Brain pericyte (primary cell): ENCODE data around the gene SLC52A3.

Experiments
- DNase-seq: peaks from one replicate; pipeline ENCODE4 v3.0.0-alpha.2; 2012; ENCODE audit warnings: low read depth, low spot score

SLC52A3 gene

DNA sequence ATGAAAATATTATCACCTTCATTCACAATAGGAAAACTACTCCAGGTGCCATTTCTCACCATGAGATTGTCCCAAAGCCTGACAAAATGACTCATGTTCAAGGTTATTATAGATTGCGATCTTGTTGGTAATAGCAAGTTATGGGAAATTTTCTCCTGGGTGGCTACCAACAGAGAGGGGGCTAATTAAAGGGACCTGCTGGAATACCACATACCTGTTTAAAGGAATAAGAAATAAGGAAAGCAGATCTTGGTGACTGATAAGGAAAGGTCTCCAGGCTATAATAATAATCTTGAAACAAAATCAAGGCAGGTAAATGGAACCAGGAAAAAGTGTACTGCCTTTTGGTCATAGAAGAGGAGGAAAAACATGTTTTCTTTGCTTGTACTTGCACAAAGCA, 1.4 kb downstream of the SLC52A3 start:
- DNase-seq: no peak

DNA sequence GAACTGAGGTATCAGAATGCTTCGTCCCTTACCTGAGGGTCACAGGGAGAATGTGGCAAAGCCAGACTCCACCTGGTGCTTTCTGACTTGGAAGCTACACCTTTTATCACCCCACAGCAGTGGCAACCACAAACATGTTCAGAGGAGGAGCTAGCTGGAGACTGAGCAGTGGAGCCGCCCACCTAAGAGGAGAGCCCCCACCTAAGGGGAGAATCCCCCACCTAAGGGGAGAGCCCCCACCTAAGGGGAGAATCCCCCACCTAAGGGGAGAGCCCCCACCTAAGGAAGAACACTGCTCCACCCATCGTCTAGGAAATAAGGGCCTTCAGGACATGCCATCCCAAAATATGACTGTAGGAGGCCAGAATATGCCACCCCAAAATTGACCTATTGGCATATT, 4.0 kb downstream of the SLC52A3 start:
- DNase-seq: no peak

DNA sequence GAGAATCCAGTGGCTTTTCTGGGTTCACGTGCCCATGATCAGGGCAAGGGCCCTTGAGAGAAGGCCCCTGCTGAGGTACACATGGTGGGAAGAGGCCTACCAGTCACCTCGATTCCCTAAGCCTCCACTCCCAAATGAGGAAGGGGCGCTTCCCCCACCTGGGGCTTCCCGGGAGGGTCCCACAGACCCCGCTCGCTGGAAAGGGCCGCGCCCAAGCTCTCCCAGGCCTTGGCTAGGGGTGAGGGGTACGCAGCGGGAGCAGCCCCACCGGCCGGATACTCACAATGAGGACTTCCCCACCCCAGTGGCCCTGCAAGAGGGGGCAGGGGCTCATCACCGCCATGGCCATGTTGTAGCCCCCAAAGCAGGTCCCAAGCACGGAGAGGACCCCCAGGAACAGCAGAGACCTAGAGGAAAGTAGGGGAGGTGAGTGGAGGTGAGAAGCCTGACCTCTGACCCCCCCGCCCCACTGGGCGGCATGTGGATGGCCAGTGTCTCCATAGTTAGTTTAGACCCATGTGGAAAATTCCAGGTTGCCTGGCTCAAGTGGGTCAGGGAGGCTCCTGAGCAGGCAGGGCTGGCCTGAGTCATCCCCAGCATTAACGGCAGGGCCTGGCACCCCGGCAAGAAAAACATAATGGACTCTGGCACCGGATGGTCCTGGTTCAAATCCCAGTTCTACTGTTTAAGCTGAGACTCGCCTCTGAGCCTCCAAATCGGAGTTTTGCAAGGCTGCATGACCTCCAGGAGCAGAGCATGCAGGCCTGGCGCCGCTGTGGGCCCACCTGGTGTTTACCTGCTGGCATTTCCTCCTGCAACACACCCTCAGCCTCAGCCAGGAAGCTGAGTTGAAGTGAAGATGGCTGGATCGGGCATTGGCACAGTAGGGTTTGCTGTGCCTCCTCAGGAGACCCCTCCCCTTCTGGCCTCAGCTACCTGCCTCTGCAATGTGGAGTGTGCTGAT, 6.6 kb downstream of the SLC52A3 start:
- no peak for DNase-seq

DNA sequence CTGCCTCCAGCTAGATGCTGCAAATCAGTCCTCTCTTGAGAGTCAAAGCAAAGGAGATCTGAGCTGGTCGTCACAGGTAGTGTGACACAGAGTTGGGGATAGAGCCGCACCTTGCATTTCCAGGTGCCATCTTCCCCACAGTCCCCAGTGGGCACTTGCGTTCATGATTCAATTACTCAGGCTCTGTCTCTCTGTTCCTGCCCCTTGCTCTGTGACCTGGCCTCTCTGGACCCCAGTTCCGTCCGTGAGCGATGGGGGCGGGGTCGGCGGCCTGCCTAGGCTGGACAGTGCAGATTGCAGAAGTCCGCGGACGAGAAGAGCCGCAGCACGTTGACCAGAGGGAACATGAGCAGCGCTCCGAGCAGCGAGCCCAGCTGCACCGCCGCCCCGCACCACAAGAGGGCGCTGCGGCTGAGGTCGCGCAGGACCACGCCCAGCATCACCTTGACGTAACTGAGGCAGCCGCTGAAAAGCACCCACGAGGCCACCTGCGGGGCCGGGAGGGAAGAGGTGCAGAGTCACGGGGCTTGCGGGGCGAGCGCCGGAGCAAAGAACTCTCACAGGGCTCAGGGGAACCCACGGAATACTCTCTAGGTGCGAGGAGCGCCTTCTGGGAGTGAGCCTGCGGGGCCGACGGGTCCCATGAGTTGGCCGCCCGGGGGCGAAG, 7.4 kb downstream of the SLC52A3 start:
- no peak for DNase-seq

DNA sequence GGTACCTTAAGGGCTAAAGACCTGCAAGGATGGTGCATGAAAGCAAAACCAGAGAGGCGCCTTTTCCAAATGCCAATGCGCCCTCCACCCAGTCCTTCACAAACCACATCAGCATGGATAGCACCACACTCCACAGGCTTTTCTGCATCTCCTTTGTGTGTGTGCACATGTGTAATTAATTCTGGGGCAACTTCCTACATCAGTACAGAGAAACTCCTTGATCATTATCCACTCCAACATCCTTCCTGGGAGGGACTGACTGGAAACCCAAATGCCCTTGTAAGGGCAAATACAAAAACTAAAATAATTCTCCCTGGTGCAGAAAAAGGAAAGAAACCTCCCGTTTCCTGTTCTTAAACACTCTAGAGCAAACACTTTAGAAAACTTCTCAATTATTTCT, 10.8 kb downstream of the SLC52A3 start:
- DNase-seq: no peak

DNA sequence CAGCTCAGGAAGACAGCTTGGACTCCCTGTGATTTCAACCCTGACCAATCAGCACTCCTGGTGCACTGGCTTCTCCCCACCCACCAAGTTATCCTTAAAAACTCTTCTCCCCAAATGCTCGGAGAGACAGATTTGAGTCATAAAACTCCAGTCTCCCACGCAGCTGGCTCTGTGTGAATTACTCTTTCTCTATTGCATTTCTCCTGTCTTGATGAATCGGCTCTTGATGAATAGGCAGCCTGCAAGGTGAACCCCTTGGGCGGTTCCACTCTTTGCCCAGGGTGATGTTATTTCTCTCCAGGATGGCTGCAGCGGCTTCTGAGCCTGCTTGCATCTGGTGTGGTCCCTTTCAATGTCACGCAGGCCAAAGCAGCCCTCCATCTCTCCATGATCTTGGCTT, 12.4 kb downstream of the SLC52A3 start:
- no peak for DNase-seq

DNA sequence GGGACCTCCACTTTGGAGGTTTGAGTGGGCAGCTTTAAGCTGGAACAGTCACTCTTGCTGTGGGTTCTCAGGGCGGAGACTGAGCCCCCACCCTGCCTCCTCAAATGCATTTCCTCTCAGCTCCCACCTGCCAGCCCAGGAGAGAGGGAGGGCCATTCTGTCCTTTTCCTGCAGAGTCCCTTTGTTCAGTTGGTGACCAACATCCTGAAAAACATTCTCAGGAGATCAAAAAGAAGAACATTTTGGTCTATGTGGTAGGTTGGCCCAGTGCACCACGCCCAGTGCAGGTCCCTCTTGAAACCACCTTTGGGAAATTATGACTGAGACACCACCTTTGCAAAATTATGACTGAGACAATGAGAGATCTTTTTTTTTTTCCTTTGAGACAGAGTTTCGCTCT, 13.4 kb downstream of the SLC52A3 start:
- DNase-seq: no peak

DNA sequence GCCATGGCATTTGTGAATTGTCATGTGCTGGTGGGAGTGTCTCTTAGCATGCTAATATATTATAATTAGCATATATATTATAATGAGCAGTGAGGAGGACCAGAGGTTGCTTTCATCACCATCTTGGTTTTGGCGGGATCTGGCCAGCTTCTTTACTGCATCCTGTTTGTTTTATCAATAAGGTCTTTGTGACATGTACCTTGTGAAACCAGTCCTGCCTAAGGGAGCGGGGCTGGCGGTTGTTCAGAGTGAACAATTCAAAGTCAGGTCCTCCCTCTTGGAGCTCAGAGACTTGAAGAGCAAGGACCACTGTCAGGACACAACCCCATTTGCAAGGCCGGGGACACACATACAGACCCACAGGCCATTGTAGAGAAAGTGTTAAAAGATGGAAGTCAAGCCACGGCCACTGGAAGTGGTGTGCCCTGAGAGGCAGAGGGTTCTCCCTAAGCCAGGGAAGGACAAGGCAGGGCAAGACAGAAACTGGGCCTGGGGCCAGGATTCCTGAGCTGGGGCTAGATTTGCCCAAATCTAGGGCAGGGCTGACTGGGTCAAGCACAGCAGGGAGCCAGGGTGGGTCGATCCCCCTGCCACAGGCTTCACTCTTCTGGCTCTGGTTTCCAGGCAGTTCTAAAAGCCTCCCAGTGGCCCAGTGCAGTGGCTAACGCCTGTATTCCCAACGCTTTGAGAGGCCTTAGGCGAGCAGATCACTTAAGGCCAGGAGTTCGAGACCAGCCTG, 14.2 kb downstream of the SLC52A3 start:
- no peak for DNase-seq

DNA sequence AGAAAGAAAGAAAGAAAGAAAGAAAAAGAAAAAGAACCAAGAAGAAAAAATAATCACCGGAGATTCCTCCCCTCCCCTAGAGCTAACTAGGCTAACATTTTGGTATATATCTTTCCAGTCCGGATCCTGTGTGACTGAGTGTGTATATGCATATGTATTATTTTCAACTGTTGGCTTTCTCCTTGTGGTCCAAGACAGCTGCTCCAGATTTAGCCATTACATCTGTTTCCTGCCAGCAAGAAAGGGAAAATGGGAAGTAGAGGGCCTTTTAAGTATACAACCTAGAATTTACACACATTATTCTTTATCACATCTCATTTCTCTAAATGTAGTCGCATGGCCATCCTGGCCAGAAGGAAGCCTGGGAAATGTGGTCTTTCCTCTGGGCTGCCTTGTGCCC, 15.2 kb downstream of the SLC52A3 start:
- no peak for DNase-seq

DNA sequence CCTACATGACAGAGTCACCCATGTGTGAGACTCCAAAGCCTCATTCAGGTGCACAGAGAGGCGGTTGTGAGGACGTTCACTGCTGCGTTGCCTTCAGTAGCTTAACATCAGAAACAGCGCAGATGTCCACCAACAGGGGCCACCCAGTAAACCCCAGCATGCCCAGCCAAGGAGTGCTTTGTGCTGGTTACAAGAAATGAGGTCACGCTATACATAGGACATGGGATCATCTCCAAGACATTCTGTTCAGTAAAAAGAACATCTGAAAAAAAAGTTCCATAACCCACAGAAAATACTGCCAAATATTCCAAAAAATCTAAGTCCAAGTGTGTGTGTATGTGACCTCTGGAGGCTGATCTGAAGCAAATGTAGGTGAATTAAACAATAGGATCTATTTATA, 16.0 kb downstream of the SLC52A3 start:
- no peak for DNase-seq

DNA sequence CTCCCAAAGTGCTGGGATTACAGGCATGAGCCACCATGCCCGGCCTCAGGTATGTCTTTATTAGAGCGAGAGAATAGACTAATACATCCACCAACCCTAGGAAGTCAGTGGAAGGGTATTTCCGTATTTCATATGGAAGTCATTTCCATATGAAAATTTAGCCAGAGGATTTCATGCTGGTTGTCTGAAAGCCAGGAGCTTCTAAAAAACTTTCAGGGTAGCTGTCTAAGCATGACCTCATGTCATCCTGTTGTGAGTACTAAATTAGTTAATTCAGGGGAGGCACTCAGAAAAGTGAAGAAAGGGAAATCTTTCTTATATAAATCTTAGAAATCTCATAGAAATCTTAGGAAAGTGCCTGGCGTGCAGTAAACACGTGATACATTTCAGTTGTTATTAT, 16.5 kb downstream of the SLC52A3 start:
- no peak for DNase-seq

DNA sequence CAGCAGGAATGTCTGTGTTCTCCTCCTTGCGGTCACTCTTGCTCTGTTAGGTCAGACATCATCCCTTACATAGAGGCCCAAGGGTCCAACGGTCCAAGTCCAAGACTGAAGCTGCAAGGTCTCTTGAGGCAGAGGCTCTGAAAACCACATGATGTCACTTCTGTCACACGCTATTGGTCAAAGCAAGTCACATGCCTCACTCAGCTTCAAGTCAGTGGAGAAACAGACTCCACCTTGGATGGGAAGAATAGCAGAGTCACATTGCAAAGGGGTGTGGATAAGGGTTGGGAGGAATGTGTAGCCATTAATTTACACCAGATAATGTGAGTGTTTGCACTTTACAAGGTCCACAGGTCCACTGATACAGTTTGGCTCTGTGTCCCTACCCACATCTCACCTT, 17.5 kb downstream of the SLC52A3 start:
- DNase-seq: no peak

DNA sequence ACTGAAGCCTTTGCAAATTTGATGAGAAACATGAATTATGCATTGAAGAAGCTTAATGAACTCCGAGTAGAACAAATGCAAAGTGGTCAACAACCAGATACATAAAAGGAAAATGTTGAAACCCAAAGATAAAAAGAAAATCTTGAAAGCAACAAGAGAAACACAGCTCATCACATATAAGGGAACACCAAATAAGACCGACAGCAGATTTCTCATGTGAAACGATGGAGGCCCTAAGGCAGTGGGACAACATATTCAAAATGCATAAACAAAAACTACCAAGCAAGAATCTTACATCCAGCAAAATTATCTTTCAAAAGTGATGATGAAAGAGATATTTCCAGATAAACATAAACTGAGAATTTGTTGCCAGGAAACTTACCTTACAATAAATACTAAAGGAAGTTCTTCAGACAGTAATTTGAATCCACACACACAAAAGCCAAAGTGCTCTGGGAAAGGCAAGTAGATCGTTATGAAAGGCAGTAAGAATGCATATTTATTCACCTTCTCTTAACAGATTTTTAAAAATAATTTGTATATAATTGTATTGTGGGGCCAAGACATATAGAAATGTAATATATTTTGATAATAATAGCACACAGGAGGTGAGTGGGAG, 22.5 kb downstream of the SLC52A3 start:
- DNase-seq: no peak

DNA sequence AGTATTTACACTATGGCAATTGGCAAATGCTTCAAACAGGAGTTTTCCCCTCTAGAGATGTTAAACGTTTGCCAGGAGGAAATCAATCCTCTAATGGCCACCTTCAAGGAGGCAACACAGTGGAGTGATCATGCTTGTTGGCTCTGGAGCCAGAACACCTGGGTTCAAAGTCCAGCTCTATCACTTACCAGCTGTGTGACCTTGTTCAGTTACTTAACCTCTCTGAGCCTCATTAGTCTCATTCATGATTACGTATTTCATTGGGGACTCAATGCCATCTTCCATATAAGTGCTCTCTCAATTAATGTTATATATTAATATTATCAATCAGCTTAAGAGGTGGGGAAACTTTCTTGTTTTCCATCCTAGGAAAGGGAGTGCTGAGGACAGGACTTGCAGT, 26.1 kb downstream of the SLC52A3 start:
- no peak for DNase-seq

DNA sequence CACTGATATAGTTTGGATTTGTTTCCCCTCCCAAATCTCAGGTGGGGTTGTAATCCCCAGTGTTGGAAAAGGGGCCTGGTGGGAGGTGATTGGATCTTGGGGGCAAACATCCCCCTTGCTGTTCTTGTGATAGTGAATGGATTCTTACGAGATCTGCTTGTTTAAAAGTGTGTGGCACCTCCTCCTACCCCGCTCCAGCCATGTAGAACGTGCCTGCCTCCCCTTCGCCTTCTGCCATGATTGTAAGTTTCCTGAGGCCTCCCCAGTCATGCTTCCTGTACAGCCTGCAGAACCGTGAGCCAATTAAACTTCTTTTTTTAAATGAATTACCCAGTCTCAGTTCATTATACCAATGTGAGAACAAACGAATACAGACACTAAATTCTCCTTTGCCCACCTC, 26.7 kb downstream of the SLC52A3 start:
- no peak for DNase-seq

DNA sequence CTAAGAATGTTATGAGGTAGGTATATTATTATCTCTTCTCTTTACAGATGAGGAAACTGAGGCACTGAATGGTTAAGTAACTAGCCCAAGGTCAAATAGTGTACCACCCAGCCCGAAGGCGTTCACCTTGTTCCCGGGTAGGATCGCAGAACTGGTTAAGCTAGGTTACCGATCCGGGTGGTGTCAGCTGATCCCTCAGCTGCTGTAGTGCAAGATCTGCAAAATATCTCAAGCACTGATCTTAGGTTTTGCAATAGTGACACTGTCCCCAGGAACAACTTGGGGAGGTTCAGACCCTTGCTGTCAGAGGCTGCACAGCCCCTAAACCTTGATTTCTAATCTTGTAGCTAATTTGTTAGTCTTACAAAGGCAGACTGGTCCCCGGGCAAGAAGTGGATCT, 28.1 kb downstream of the SLC52A3 start:
- DNase-seq: no peak

DNA sequence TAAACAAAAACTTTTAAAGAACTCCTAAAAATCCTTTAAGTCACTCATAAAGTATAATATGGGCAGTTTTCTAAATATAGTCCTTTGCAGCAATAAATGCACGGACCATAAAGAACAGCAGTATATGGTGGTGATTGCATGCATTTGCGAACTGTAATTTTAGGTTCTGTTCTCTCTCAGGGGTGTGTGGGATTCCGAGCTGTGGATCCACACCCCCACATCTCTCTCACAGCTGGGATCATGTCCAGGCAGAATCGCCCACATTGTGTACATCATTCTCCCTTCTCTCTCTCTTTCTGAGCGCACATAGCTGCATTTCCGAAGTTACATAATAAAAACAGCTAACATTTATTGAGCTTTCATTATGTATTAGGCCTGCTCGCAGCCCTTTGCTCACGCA, 28.6 kb downstream of the SLC52A3 start:
- DNase-seq: no peak

DNA sequence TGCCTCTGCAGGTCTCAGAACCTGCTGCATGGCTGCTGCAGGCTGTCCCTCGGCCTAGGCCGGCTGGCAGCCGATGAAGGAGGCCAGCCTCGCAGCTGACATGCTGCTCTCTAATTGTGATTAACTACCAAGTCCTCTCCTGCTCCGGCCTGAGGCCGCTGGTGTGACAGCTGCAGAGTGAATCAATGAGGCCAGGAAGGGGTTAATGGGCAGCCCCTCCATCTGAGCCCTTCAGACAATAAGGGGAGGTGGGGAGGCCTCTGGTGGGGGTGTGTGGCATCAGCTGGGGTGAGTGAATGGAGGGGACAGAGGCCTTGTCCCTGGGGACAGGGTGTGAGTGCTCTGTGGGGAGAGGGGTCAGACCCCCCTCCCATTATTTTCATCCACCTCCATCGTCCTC, 34.4 kb downstream of the SLC52A3 start:
- DNase-seq: no peak

DNA sequence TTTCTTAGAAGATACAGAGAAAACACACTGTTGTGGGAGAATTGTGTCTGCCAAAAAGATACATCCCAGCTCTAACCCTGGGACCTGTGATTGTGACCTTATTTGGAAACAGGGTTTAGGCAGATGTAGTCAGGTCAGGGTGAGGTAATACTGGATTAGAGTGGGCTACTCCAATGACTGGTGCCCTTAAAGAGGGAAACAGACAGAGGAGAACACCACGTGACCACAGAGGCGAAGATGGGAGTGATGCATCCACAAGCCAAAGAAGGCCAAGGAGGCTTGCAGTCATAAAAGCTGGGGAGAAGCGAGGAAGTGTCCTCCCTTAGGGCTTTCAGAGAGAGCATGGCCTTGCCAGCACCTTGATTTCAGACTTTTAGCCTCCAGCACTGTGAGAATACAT, 35.6 kb downstream of the SLC52A3 start:
- no peak for DNase-seq

DNA sequence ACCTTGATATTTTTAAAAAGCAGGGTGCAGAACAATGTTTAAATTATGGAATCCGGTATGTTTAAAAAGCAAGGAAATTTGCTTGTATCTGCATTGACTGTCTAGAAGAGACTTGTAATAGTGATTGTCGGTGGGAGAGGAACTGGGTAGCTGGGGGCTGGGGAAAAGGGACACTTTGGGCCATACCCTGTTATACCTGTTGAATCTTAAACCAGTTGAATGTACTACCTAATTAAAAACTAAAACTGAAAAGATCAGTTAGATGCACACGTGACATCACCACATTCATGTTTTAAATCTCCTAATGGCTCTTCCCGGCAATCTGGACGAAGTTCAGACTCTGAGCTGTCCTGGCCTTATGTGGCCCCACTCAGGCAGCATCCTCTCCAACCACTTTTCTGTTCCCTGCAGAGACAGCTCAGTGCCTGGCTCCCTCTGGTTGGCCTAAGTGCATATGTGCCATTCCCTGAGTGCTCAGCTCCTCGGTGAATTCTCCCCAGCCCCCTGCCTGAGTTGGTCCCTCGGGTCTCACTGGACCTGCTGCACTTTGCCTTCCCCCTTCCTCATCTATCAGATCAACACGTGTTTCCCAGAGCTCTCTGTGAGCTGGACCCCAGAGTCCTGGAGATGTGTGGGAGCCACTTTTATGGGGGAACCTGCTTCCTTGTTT, 36.3 kb downstream of the SLC52A3 start:
- DNase-seq: no peak

DNA sequence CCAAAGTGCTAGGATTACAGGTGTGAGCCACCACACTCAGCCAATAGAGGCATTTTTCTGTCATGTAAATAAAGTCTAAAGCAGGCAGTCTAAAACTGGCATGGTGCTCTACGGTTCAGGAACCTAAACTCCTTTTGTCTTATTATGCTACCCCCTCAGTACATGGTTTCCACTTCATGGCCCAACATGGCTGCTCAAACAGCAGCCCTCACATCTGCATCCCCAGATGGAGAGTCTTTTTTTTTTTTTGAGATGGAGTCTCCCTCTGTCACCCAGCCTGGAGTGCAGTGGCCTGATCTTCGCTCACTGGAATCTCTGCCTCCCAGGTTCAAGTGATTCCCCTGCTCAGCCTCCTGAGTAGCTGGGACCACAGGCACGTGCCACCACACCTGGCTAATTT, 38.3 kb downstream of the SLC52A3 start:
- no peak for DNase-seq
